OCI-LY7 (cell line): ENCODE results near the gene MRPL55.

ENCODE experiments used
- EZH2phosphoT487 ChIP-seq: fragments of 200-600 bp; sonication (generic); IDR thresholded peaks from 2 replicates; pipeline ENCODE4 v1.6.1; 2018; ENCODE audit warnings: low read depth, borderline replicate concordance, mild to moderate bottlenecking, mixed run types, antibody characterized with exemption, low read length, moderate library complexity, mixed read lengths
- TF ChIP-seq, protein P1 (sequence below): fragments of 200-600 bp; sonication (generic); conservative IDR thresholded peaks from 2 replicates; pipeline ENCODE4 v1.5.1; 2014; ENCODE audit warnings: mild to moderate bottlenecking, antibody characterized with exemption, low read length, moderate library complexity, mixed read lengths

DNA sequence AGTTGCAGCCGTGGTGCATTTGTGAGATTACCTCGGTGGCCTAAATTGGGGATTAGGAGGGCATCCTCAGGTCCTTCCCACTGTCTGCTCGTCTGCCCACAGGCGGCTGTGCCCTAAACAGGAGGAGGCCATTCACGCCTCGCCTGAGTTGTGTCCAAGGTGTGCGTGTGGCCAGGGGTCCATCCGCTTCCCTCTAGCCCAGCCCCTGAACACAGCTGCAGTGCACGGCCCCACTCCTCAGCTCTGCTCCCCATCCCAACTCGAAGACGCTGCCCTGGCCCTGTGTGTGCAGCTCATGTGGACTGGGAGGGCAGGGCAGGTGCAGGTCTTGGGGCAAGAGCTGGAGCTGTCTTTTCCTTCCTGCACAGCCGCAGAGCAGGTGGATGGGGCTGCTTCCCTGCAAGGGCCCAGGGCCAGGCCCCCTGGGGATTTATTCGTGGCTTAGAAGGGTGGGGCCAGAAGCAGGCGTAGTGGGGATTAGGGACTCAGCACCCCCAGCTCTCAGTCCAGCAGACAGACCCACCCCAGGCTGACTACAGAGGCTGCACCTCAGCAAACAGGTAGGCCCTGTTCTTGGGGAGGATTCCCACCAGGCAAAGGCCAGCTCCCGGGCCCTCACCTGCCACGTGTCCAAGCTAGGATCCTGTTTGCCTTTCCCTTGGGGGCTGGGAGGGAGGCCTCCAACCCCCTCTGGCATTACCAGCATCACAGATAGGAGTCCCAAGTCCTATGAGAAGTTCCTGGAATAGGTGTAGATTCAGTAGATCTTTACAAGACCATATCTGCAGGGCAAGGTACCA, 35.3 kb upstream of the MRPL55 start:
- TF ChIP-seq, protein P1, sequence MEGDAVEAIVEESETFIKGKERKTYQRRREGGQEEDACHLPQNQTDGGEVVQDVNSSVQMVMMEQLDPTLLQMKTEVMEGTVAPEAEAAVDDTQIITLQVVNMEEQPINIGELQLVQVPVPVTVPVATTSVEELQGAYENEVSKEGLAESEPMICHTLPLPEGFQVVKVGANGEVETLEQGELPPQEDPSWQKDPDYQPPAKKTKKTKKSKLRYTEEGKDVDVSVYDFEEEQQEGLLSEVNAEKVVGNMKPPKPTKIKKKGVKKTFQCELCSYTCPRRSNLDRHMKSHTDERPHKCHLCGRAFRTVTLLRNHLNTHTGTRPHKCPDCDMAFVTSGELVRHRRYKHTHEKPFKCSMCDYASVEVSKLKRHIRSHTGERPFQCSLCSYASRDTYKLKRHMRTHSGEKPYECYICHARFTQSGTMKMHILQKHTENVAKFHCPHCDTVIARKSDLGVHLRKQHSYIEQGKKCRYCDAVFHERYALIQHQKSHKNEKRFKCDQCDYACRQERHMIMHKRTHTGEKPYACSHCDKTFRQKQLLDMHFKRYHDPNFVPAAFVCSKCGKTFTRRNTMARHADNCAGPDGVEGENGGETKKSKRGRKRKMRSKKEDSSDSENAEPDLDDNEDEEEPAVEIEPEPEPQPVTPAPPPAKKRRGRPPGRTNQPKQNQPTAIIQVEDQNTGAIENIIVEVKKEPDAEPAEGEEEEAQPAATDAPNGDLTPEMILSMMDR, result no peak
- TF ChIP-seq EZH2phosphoT487, result no peak
